H9 (cell line): ENCODE data around the gene VPS29. TPM values are rescaled to one million over a fixed set of nuclear protein-coding genes. Genes with fewer than 3 reads are reported as not detected.

Experiments used
- DNase-seq: peaks from one replicate; pipeline ENCODE4 v3.0.0-alpha.2; 2017
- H2AFZ ChIP-seq: one replicate; pipeline ENCODE4 v1.6.1; 2013; ENCODE audit warnings: mild to moderate bottlenecking, low read length, control low read depth, moderate library complexity
- H2AK5ac ChIP-seq: 2 replicates; pipeline ENCODE4 v1.6.1; 2013; ENCODE audit warnings: low read length, control low read depth, mixed read lengths; ENCODE audit not compliant: insufficient read length
- H2BK120ac ChIP-seq: one replicate; pipeline ENCODE4 v1.6.1; 2013; ENCODE audit warnings: low read depth, mild to moderate bottlenecking, low read length, control low read depth, inconsistent platforms; ENCODE audit not compliant: poor library complexity, severe bottlenecking
- H2BK12ac ChIP-seq: 2 replicates; pipeline ENCODE4 v1.6.1; 2013; ENCODE audit warnings: low read length, control low read depth, mixed read lengths, low read depth; ENCODE audit not compliant: insufficient read length
- H2BK15ac ChIP-seq: 2 replicates; pipeline ENCODE4 v1.6.1; 2013; ENCODE audit warnings: low read depth, low read length, control low read depth
- H2BK20ac ChIP-seq: one replicate; pipeline ENCODE4 v1.6.1; 2013; ENCODE audit warnings: low read depth, mild to moderate bottlenecking, low read length, control low read depth, inconsistent platforms; ENCODE audit not compliant: poor library complexity, severe bottlenecking
- H2BK5ac ChIP-seq: 2 replicates; pipeline ENCODE4 v1.6.1; 2013; ENCODE audit warnings: low read length, control low read depth, mixed read lengths; ENCODE audit not compliant: insufficient read length
- H3K14ac ChIP-seq: 2 replicates; pipeline ENCODE4 v1.6.1; 2013; ENCODE audit warnings: low read length, control low read depth; ENCODE audit not compliant: insufficient read depth
- H3K18ac ChIP-seq: 2 replicates; pipeline ENCODE4 v1.6.1; 2013; ENCODE audit warnings: low read depth, mild to moderate bottlenecking, mixed read lengths, low read length, control low read depth; ENCODE audit not compliant: insufficient read length
- H3K23ac ChIP-seq: 2 replicates; pipeline ENCODE4 v1.6.1; 2013; ENCODE audit warnings: low read length, control low read depth, mixed read lengths, low read depth; ENCODE audit not compliant: insufficient read length
- H3K23me2 ChIP-seq: 2 replicates; pipeline ENCODE4 v1.6.1; 2013; ENCODE audit warnings: low read depth, mild to moderate bottlenecking, mixed read lengths, low read length, control low read depth; ENCODE audit not compliant: insufficient read length, poor library complexity, severe bottlenecking
- H3K27ac ChIP-seq: 2 replicates; pipeline ENCODE4 v1.5.1; 2013; ENCODE audit warnings: low read length, control low read depth, mixed read lengths, low read depth; ENCODE audit not compliant: insufficient read length
- H3K27me3 ChIP-seq: 2 replicates; pipeline ENCODE4 v1.6.1; 2013; ENCODE audit warnings: low read length, control low read depth, inconsistent platforms; ENCODE audit not compliant: insufficient read depth
- H3K4ac ChIP-seq: 2 replicates; pipeline ENCODE4 v1.6.1; 2013; ENCODE audit warnings: low read depth, mild to moderate bottlenecking, control low read depth, inconsistent platforms, low read length, moderate library complexity
- H3K4me1 ChIP-seq: 2 replicates; pipeline ENCODE4 v1.6.1; 2013; ENCODE audit warnings: low read length, control low read depth, inconsistent platforms; ENCODE audit not compliant: insufficient read depth
- H3K4me2 ChIP-seq: 2 replicates; pipeline ENCODE4 v1.6.1; 2013; ENCODE audit warnings: low read length, control low read depth, mixed read lengths; ENCODE audit not compliant: insufficient read length, insufficient read depth
- H3K56ac ChIP-seq: 2 replicates; pipeline ENCODE4 v1.6.1; 2013; ENCODE audit warnings: low read depth, mild to moderate bottlenecking, mixed read lengths, low read length, control low read depth; ENCODE audit not compliant: insufficient read length
- H3K79me1 ChIP-seq: 2 replicates; pipeline ENCODE4 v1.6.1; 2013; ENCODE audit warnings: low read depth, mild to moderate bottlenecking, moderate library complexity, low read length, control low read depth, inconsistent platforms; ENCODE audit not compliant: insufficient read depth, poor library complexity, severe bottlenecking
- H3K79me2 ChIP-seq: 2 replicates; pipeline ENCODE4 v1.6.1; 2013; ENCODE audit warnings: low read length, control low read depth, inconsistent platforms; ENCODE audit not compliant: insufficient read depth
- H3K9ac ChIP-seq: 2 replicates; pipeline ENCODE4 v1.6.1; 2013; ENCODE audit warnings: low read length, control low read depth, mixed read lengths; ENCODE audit not compliant: insufficient read length; ENCODE audit errors: extremely low read depth
- H3K9me3 ChIP-seq: one replicate; pipeline ENCODE4 v1.6.1; 2013; ENCODE audit warnings: low read depth, low read length, inconsistent platforms; ENCODE audit not compliant: control insufficient read depth
- H3T11ph ChIP-seq: one replicate; pipeline ENCODE4 v1.6.1; 2013; ENCODE audit warnings: mild to moderate bottlenecking, low read length, control low read depth, inconsistent platforms
- H4K20me1 ChIP-seq: one replicate; pipeline ENCODE4 v1.6.1; 2013; ENCODE audit not compliant: control insufficient read depth, insufficient read length, insufficient read depth
- H4K5ac ChIP-seq: 2 replicates; pipeline ENCODE4 v1.6.1; 2013; ENCODE audit warnings: low read depth, mild to moderate bottlenecking, mixed read lengths, low read length, control low read depth; ENCODE audit not compliant: insufficient read length
- H4K8ac ChIP-seq: replicated peaks from 2 replicates; pipeline ENCODE4 v1.6.1; 2013; ENCODE audit warnings: low read length, control low read depth, mixed read lengths, low read depth; ENCODE audit not compliant: insufficient read length
- H4K91ac ChIP-seq: 2 replicates; pipeline ENCODE4 v1.6.1; 2013; ENCODE audit warnings: low read depth, mild to moderate bottlenecking, moderate library complexity, mixed read lengths, low read length, control low read depth; ENCODE audit not compliant: insufficient read length
- H3K27ac Mint-ChIP-seq, 3 experiments: 2 replicates in 2 of 3; 3 replicates in 1 of 3; pipeline ENCODE4 v1.8.0; 2020 to 2021; ENCODE audit warnings: mixed read lengths in 3 of 3, mild to moderate bottlenecking in 1 of 3, moderate library complexity in 1 of 3
- H3K27me3 Mint-ChIP-seq: 2 replicates; pipeline ENCODE4 v1.8.0; 2021; ENCODE audit warnings: low read depth, mild to moderate bottlenecking, moderate library complexity, mixed read lengths
- H3K36me3 Mint-ChIP-seq, 3 experiments: 2 replicates in 2 of 3; 3 replicates in 1 of 3; pipeline ENCODE4 v1.8.0; 2020 to 2021; ENCODE audit warnings: low read depth in 3 of 3, mixed read lengths in 3 of 3; ENCODE audit not compliant: insufficient read depth in 1 of 3
- H3K4me1 Mint-ChIP-seq, 2 experiments: 2 replicates each; pipeline ENCODE4 v1.8.0; 2020; ENCODE audit warnings: mixed read lengths in 2 of 2
- H3K4me3 Mint-ChIP-seq, 2 experiments: 2 replicates in 1 of 2; 3 replicates in 1 of 2; pipeline ENCODE4 v1.8.0; 2020 to 2021; ENCODE audit warnings: mild to moderate bottlenecking in 2 of 2, mixed read lengths in 2 of 2, moderate library complexity in 1 of 2
- H3K9me3 Mint-ChIP-seq, 2 experiments: 2 replicates in 1 of 2; 3 replicates in 1 of 2; pipeline ENCODE4 v1.8.0; 2020; ENCODE audit warnings: mild to moderate bottlenecking in 2 of 2, mixed read lengths in 2 of 2, moderate library complexity in 1 of 2
- CTCF ChIP-seq: fragments of 200-600 bp; sonication (generic); conservative IDR thresholded peaks from 3 replicates; pipeline ENCODE4 v1.8.0; 2021; ENCODE audit warnings: antibody characterized with exemption, mild to moderate bottlenecking
- WGBS: extraction: QIAGEN DNeasy Blood & Tissue Kit; methylation state at CpG from one replicate; pipeline ENCODE4 v1.1.7; 2013; ENCODE audit warnings: missing lambda C conversion rate, low lambda C conversion rate, mixed read lengths; ENCODE audit not compliant: insufficient read length; ENCODE audit errors: extremely low coverage; 5-methylcytosine and 5-hydroxymethylcytosine counted together
- total RNA-seq: library from RNA; stranded (reverse); gene quantifications from 2 replicates; pipeline ENCODE4 v1.2.1, GENCODE V29; 2021

The VPS29 gene
- total RNA-seq, 1 experiment from 2014 or later = 81.5 TPM

DNA sequence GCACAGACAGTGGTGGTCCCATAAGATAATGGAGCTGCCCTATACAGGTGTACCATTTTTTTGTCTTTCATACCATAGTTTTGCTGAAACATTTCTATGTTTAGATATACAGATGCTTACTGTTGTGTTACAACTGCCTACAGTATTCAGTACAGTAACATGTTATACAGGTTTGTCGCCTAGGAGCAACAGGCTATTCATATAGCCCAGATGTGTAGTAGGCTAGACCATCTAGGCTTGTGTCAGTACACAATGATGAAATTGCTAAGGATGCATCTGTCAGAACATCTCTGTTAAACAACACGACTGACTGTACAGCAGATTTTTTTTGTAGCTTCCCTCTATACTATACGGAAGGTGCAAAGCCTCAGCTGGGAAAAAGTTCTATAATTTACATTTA lies 30.7 kb upstream of the VPS29 start:
- Histone ChIP-seq H2AK5ac (no peak overlapping the region), H3K4ac (no peak overlapping the region), H2BK120ac (no peak overlapping the region), H3K27me3 (no peaks in the 10 kb centered on the region), H3K9me3 (no peaks in the 10 kb centered on the region), H3K9ac (no peak overlapping the region), H3K23me2 (no peaks in the 10 kb centered on the region), H2BK15ac (no peak overlapping the region), H3K56ac (no peak overlapping the region), H2BK20ac (no peak overlapping the region), H3K14ac (no peak overlapping the region), H3K79me2 (no peaks in the 10 kb centered on the region), H3K23ac (no peak overlapping the region), H2BK5ac (no peak overlapping the region), H4K20me1 (no peaks in the 10 kb centered on the region), H3K27ac (no peak overlapping the region), H4K8ac (no peak overlapping the region), H3K79me1 (no peaks in the 10 kb centered on the region), H2AFZ (no peak overlapping the region), H3T11ph (no peak overlapping the region), H4K5ac (no peak overlapping the region), H2BK12ac (no peak overlapping the region), H4K91ac (no peak overlapping the region), H3K4me2 (no peak overlapping the region), H3K4me1 (no peaks in the 10 kb centered on the region; the same call in 1 of the 2 replicates), H3K18ac (no peak overlapping the region)
- no CpG with 5 or more reads among the region's 3 CpGs for WGBS
- Mint-ChIP-seq H3K4me3 (no peak overlapping the region), H3K36me3 (peaks cover 1 to 23% (median 7%) of the 10 kb centered on the region in 3 experiments; a peak in 5 of 7 replicates), H3K27ac (no peak overlapping the region), H3K27me3 (no peaks in the 10 kb centered on the region), H3K4me1 (peaks cover 12 to 13% of the 10 kb centered on the region in 2 experiments), H3K9me3 (no peaks in the 10 kb centered on the region)
- TF ChIP-seq CTCF = no peak
- no peak for DNase-seq
